ENCODE results near the gene SLC25A22.

- TF ChIP-seq CTCF (IDR thresholded peaks at IDR 0.05; ENCODE audit: insufficient read depth, low read length, poor library complexity, severe bottlenecking) (no peak), EZH2phosphoT487 (conservative IDR thresholded peaks at IDR 0.05; ENCODE audit: low read length) (no peak)
These were observed 25.6 kb upstream of the SLC25A22 start for GRCh38 chr11:823441-824291.
